Heart left ventricle (tissue), 16 donors: ENCODE results near the gene GPX7. TPM values are rescaled to one million over a fixed set of nuclear protein-coding genes. Genes with fewer than 3 reads are reported as not detected.

ENCODE experiments used
- ATAC-seq, 4 donors: fragments of 200-7000 bp; cut with Tn5 transposase; one replicate each; pipeline ENCODE4 v1.9.1; 2020 to 2022; ENCODE audit warnings: moderate library complexity in 4 of 4, mild to moderate bottlenecking in 3 of 4, moderate number of reproducible peaks in 1 of 4
- DNase-seq, 5 donors: peaks; one replicate each; pipeline ENCODE4 v3.0.0-alpha.2; 2020
- H3K27ac ChIP-seq, 12 donors: fragments of 200-600 bp; sonication (generic) in 4 of 12; one replicate each; pipeline versions ENCODE4 v1.5.0 to v1.8.0; 2016 to 2022; ENCODE audit warnings: mild to moderate bottlenecking in 2 of 12
- H3K27me3 ChIP-seq, 9 donors: fragments of 200-600 bp; sonication (generic) in 2 of 9; one replicate each; pipeline versions ENCODE4 v1.5.1 to v1.8.0; 2016 to 2022; ENCODE audit warnings: mild to moderate bottlenecking in 3 of 9
- H3K36me3 ChIP-seq, 9 donors: fragments of 200-600 bp; sonication (generic) in 2 of 9; one replicate each; pipeline versions ENCODE4 v1.5.0 to v1.8.0; 2018 to 2022; ENCODE audit warnings: mild to moderate bottlenecking in 2 of 9
- H3K4me1 ChIP-seq, 12 donors: fragments of 200-600 bp; sonication (generic) in 4 of 12; one replicate each; pipeline versions ENCODE4 v1.5.0 to v1.8.0; 2016 to 2022; ENCODE audit warnings: mild to moderate bottlenecking in 3 of 12
- H3K4me3 ChIP-seq, 12 donors: fragments of 200-600 bp; sonication (generic) in 4 of 12; one replicate each; pipeline versions ENCODE4 v1.5.0 to v1.8.0; 2017 to 2022; ENCODE audit warnings: mild to moderate bottlenecking in 9 of 12, moderate library complexity in 4 of 12
- H3K9me3 ChIP-seq, 12 donors: fragments of 200-600 bp; sonication (generic) in 4 of 12; one replicate each; pipeline versions ENCODE4 v1.5.0 to v1.8.0; 2016 to 2022; ENCODE audit warnings: mild to moderate bottlenecking in 1 of 12
- POLR2A ChIP-seq, 2 donors: fragments of 450-650 bp; IDR thresholded peaks; one replicate each; pipeline ENCODE4 v1.6.1; 2017; ENCODE audit warnings: antibody characterized with exemption in 2 of 2, mild to moderate bottlenecking in 2 of 2, moderate library complexity in 2 of 2
- WGBS, 4 donors: extraction: QIAGEN DNeasy Blood & Tissue Kit in 2 of 4; methylation state at CpG; one replicate each; pipeline versions ENCODE4 v1.1.5 to v1.1.7; 2013 to 2018; 5-methylcytosine and 5-hydroxymethylcytosine counted together
- intact Hi-C, 10 donors: fragments of 100-400 bp; cut with DNase I; formaldehyde crosslinking; loops; one replicate each; pipeline versions ENCODE4 v1.11.1 to v1.14.2; 2022
- polyA plus RNA-seq, 2 donors: library from polyadenylated mRNA; stranded (reverse); fragments of 200-250 nt; gene quantifications; one replicate each; pipeline ENCODE4 v1.2.3, GENCODE V29; 2013
- total RNA-seq, 9 donors: library from RNA; depleted of rRNA in 2 of 9; stranded (reverse); fragments of >200 nt in 2 of 9; fragmentation: NEBNext Ultra II Directional in 3 of 9; extraction: Animal tissue kit (Norgen Biotek cat#: 25700) in 3 of 9; gene quantifications; one replicate each; pipeline versions ENCODE4 v1.1.0 to v1.2.4, GENCODE V29; 2016 to 2023
- TF ChIP-seq, protein P1 (sequence below), 12 donors: fragments of 200-600 bp; sonication (generic) in 4 of 12; IDR thresholded peaks; one replicate each; pipeline versions ENCODE4 v1.5.0 to v1.8.0; 2018 to 2022; ENCODE audit warnings: antibody characterized with exemption in 12 of 12, mild to moderate bottlenecking in 5 of 12
- donor health status: ischemic (EF 13 %, LVEDD 7.1; RV severe dilation, severe dysfunction).
- donor health status: healthy with polysubstance abuse.
- donor health status: DM: no; HTN: yes; CAD: no.
- donor health status: DM: no; HTN: no; CAD: no.
- donor health status: ischemic (EF 25% LVEDD 6.9; RV normal size, moderate dysfunction).
- donor health status: ischemic (EF 25% LVEDD 5.7; RV mildly dilated, moderate dysfunction).
- donor health status: healthy.
- donor health status: DM: yes; HTN: yes; CAD: no.
- donor health status: ischemic (EF 35%, LVEDD 5.7; RV mildly dilated, moderate dysfunction).
- donor health status: nonischemic (EF 11% LVEDD 7.7; RV severe dilation, severe dysfunction).
- donor health status: DM: yes; HTN: yes; CAD: no.
- donor health status: PGD.
- donor health status: ischemic (EF 29% LVEDD 5.4; RV normal size, mild dysfunction).
- donor health status: nonischemic (EF 23%, LVEDD 6.1; RV moderate dilation, normal function).

Gene GPX7
- total and polyA plus RNA-seq, 11 donors = 5.8 to 20.5 (median 8.4) TPM

- TF ChIP-seq, protein P1, sequence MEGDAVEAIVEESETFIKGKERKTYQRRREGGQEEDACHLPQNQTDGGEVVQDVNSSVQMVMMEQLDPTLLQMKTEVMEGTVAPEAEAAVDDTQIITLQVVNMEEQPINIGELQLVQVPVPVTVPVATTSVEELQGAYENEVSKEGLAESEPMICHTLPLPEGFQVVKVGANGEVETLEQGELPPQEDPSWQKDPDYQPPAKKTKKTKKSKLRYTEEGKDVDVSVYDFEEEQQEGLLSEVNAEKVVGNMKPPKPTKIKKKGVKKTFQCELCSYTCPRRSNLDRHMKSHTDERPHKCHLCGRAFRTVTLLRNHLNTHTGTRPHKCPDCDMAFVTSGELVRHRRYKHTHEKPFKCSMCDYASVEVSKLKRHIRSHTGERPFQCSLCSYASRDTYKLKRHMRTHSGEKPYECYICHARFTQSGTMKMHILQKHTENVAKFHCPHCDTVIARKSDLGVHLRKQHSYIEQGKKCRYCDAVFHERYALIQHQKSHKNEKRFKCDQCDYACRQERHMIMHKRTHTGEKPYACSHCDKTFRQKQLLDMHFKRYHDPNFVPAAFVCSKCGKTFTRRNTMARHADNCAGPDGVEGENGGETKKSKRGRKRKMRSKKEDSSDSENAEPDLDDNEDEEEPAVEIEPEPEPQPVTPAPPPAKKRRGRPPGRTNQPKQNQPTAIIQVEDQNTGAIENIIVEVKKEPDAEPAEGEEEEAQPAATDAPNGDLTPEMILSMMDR (IDR thresholded peaks at IDR 0.05) = no peak
- no peak for TF ChIP-seq POLR2A (IDR thresholded peaks at IDR 0.05)
- intact Hi-C loops = no loop called here
- Histone ChIP-seq H3K4me1 (peaks cover 0 to 49% (median 2%) of the 10 kb centered on the region in 12 donors), H3K9me3 (no peaks in the 10 kb centered on the region), H3K27me3 (peaks cover 0 to 26% (median 20%) of the 10 kb centered on the region in 9 donors), H3K4me3 (peak overlapping the region in 1 of 12 donors; percentile 10), H3K36me3 (no peaks in the 10 kb centered on the region), H3K27ac (peak overlapping the region in 4 of 12 donors; percentile 26 to 83 (median 43))
- 56 to 74% (median 59%) methylated on average over 11 of the region's 11 CpGs for WGBS, 4 donors
- ATAC-seq (peak in 3 of 4 donors; percentile 25 to 71 (median 35)), DNase-seq (no peak)
Observed at GRCh38 chr1:52636721-52637695, 34.8 kb downstream of the GPX7 start.

DNA sequence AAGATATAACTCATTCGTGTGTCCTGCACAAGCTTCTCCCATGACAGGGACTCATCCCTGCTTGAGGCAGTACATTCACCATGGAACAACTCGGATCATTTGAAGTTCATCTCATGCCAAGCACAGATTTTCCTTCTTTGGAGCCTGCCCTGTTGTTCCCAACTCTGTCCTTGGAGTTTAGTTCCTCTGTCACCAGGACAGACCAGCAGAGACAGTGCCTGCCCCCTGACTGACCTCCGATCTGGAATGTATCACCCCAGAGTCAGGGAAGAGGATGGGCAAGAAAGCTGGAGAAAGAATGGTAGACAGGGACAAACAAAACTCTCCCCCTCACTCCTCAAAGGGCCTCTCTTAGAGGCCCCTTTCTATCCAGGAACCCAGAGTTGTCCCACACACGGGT, 35.8 kb downstream of the GPX7 start:
- TF ChIP-seq POLR2A (IDR thresholded peaks at IDR 0.05) = no peak
- TF ChIP-seq, protein P1 (IDR thresholded peaks at IDR 0.05) = no peak
- ATAC-seq = no peak
- Histone ChIP-seq H3K9me3 (no peaks in the 10 kb centered on the region), H3K36me3 (no peaks in the 10 kb centered on the region), H3K4me1 (peaks cover 0 to 40% (median under 1%) of the 10 kb centered on the region in 12 donors), H3K4me3 (no peak overlapping the region), H3K27me3 (peaks cover 0 to 16% (median 11%) of the 10 kb centered on the region in 9 donors), H3K27ac (peak overlapping the region in 1 of 12 donors; percentile 83)
- DNase-seq = no peak
- 67 to 74% (median 69%) methylated on average over 4 of the region's 4 CpGs for WGBS, 4 donors
- intact Hi-C loops = no loop called here

- no peak for TF ChIP-seq POLR2A (IDR thresholded peaks at IDR 0.05)
- TF ChIP-seq, protein P1 (IDR thresholded peaks at IDR 0.05) = no peak
- Histone ChIP-seq H3K27me3 (no peaks in the 10 kb centered on the region), H3K9me3 (no peaks in the 10 kb centered on the region), H3K4me3 (no peak overlapping the region), H3K27ac (no peak overlapping the region), H3K4me1 (peaks cover 0 to 26% (median 0%) of the 10 kb centered on the region in 12 donors), H3K36me3 (no peaks in the 10 kb centered on the region)
- ATAC-seq (no peak), DNase-seq (no peak)
- intact Hi-C loops = no loop called here
- 85 to 93% (median 90%) methylated on average over 6 of the region's 6 CpGs for WGBS, 4 donors
Observed at GRCh38 chr1:52640697-52641096, 38.5 kb downstream of the GPX7 start.

- no peak for ATAC-seq
- H3K4me3 ChIP-seq = no peak overlapping the region
- WGBS, 4 donors = 84 to 89% (median 85%) methylated on average over 4 of the region's 4 CpGs
- no peaks in the 10 kb centered on the region for H3K36me3 ChIP-seq
- no peaks in the 10 kb centered on the region for H3K27me3 ChIP-seq
- no peaks in the 10 kb centered on the region for H3K9me3 ChIP-seq
- TF ChIP-seq POLR2A (IDR thresholded peaks at IDR 0.05) = no peak
- TF ChIP-seq, protein P1 (IDR thresholded peaks at IDR 0.05) = no peak
- H3K4me1 ChIP-seq = peaks cover 0 to 25% (median 0%) of the 10 kb centered on the region in 12 donors
- intact Hi-C loops = no loop called here
- H3K27ac ChIP-seq = no peak overlapping the region
- no peak for DNase-seq
Observed at GRCh38 chr1:52641307-52641706, 39.1 kb downstream of the GPX7 start.
